HuH-7 (cell line): ENCODE results near the gene DGCR6L.
"Not testable (repeated sequence)": the region's sequence is repeated elsewhere in the genome, so short reads cannot be mapped to it uniquely, and the experiment has no call there.

Experiments
- DNase-seq: peaks from one replicate; pipeline ENCODE4 v3.0.0; 2011; ENCODE audit warnings: low spot score

Gene DGCR6L

GRCh38 chr22:20308806-20309650 lies 10.8 kb downstream of the DGCR6L start:
- DNase-seq, result not testable (repeated sequence)

DNA sequence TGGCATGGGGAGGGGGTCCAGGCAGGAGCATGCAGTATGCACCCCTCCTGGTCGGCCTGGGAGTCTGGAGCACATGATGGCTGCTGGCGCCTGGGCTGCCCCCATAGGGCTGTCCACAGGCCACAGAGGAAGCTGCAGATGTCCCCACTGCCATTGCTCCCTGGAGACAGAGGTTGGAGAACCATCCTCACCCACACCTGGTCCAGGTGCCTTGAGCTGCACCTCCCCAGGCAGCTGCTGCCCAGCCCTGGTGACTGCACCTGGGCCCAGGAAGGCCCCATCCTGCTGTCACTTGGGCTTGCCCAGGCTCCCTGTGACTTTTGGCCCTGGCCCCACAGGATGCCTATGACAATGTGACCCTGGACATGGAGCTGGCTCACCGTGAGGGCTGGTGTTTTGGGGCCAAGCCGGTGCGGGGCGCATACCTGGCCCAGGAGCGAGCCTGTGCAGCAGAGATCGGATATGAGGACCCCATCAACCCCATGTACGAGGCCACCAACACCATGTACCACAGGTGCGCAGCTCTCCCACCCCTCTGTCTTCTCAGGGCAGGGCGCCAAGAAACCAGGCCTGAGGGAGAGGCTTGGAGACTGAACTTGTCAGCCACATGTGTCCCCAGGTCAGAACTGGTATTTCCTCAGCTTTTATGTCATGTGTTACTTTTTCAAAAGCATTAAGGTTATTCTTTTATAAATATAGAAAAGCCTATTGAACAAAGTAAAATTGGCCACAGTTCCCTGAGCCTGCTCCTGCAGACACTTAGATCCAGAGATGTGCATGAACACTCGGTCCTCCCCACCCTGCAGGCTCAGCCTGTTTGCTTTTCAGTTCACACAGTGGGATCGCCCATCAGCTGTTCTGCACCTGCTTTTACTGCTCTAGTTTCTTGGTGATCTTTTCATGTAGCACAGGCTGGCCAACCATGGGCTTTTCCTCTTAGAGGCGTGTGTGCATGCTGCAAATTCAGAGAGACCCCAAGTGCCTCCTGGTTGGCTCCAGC lies 12.1 kb downstream of the DGCR6L start:
- not testable (repeated sequence) for DNase-seq

GRCh38 chr22:20306646-20307447 lies 13.0 kb downstream of the DGCR6L start:
- DNase-seq, result not testable (repeated sequence)

DNA sequence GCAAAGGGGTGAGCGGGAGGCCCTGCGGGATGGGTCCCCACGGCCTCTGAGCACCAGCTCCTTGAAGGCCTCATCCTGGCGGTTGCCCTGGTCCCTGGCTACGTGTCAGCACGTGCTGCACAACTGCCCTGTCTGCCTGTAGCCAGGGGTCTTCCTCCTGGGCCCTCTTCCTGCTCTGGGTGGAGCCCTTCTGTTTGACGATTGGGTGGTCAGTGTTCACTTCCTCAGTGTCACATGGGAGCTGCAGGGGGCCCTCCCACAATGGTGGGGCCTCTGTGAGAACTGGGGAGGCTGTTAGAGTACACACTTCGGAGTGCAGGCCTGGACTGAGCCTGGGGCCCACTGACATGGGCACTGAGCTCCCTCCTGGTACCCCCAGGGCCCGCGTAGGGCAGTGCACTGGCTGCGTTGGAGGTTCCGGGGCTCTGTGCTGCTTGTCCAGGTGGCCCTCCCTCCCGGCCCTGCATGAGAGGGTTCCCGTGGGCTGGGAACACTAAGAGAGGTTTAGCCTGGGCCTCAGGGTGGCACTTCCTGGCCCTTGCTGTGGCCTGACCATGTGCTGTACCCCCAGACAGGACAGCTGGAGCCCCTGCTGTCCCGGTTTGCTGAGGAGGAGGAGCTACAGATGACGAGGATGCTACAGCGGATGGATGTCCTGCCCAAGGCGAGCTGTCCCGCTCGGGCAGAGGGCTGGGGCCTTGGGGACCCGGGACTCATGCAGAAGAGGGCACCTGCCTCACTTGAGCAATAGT lies 13.8 kb downstream of the DGCR6L start:
- no peak for DNase-seq

DNA sequence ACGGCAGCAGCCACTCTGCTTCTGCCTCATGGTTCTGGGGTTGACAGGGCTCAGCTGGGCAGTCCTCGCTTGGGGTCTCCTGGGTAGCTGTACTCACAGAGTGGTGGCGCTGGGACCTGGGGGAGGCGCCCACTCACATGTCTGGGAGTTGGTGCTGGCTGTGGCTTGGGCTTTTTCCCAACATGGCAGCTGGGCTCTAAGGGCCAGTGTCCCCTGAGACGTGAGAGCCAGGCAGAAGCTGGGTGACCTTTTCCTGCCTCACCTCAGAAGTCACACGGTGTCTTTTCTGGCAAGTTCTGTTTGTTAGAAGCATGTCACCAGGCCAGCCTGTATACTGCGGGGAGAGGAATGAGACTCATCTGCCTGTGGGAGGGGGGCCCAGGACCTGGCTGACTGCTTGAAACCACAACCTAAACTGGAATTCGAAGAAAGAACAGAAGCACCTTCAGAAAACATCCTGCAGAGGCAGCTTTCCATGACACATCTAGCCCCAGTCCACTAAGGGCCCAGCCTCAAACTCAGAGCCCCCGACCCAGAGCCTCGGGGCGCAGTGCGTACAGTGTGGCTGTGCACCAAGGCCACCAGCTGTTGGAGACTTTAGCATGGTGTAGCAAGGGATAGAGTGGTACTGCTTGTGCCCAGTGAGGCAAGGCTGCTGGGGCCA lies 14.5 kb downstream of the DGCR6L start:
- not testable (repeated sequence) for DNase-seq

GRCh38 chr22:20304646-20305045 lies 15.2 kb downstream of the DGCR6L start:
- no peak for DNase-seq

DNA sequence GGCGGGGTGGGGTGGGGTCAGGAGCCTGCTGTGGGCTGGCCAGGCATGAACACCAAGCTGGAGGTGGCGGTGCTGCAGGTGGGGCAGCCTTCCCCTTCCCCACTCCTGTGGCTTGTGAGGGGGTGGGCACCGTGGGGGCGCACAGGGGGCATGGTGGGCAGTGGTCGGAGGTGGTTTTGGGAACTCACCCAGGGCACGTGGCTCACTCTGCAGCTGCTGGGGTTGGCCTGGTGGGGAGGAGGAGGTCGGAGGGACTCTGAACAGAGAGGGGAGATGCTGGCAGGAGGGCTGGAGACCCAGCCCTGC lies 16.7 kb downstream of the DGCR6L start:
- DNase-seq, result not testable (repeated sequence)

- no peak for DNase-seq
Measured at GRCh38 chr22:20302438-20303228, 17.2 kb downstream of the DGCR6L start.

GRCh38 chr22:20299746-20300136 lies 20.1 kb downstream of the DGCR6L start:
- no peak for DNase-seq

DNA sequence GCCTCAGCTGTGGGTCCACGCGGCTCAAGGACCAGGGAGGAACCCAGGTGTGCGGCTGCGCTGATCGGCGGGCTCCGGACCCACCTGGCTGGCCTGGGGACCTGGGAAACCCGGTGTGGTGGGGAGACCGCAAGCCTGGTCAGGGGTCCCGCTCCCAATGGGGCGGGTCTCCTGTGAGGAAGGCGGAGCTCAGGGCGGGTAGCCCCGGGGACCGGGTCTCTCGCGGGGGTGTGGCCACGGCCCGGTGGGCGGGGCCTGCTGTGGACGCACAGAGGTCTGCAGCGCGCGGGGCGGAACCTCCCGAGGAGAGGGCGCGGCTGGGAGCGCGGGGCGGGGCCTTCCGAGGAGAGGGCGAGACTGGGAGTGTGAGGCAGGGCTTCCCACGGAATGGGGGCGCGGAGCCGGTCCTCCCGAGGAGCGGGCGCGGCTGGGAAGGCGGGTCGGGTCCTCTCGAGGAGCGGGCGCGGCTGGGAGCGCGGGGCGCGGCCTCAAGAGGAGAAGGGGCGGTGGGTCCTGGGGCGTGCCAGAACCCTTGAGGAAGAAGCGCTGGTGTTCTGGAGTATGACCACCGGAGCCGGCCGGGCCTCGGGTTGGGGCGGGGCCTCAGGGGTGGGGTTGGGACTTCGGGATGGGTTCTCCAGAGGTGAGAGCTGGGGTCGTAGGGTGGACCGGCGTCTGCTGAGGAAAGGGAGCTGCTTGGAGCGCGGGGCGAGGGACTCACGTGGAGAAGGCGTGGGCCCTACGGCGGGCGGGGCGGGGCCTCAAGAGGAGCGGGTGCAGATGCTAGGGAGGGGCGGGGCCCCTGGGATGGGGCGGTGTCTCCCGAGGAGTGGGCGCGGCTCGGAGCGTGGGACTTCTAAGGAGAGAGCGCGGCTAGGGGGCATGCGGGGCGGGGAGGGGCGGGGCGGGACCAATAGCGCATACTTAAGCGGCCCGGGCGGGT lies 20.8 kb downstream of the DGCR6L start:
- DNase-seq, result peak; percentile 82

GRCh38 chr22:20298110-20298802 lies 21.6 kb downstream of the DGCR6L start:
- DNase-seq, result no peak

- DNase-seq, result no peak
Measured at GRCh38 chr22:20297414-20298109, 22.3 kb downstream of the DGCR6L start.

- no peak for DNase-seq
Measured at GRCh38 chr22:20296598-20296997, 23.3 kb downstream of the DGCR6L start.

DNA sequence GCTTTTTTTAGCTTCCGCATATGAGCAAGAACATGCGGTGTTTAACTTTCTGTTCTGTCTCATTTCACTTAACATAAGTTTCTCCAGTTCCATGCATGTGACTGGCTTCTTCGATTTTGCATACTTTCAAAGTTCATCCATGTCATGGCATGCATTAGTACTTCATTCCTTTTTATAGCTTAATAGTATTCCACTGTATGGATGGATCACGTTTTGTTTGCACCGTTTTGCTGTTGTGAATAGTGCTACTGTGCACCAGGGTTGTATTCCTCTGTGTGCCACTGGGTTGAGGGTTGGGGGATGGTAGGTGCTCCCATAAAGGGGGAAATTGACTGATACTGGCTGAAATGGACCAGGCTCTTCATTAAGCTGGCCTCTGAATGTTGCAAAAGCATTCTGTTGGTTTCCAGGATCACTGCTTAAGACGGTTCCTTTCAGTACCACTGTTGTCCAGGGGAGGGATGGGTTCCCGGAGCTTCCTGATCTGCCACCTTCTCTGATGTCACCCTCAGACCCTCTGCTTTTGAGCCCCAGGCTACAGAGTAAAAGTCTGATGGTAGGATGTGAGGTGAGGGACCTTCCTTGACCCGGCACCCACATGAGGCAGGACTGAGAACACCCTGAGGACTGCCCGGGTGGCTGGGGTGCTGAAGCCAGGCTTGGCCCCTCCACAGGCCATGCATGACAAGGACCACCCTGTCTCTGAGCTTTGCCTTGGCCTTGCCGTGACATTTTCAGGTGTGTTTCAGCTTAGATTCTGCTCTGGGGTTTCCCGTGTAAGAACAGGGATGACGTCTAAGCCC lies 24.4 kb downstream of the DGCR6L start:
- no peak for DNase-seq

GRCh38 chr22:20292673-20293232 lies 27.1 kb downstream of the DGCR6L start:
- DNase-seq, result no peak

DNA sequence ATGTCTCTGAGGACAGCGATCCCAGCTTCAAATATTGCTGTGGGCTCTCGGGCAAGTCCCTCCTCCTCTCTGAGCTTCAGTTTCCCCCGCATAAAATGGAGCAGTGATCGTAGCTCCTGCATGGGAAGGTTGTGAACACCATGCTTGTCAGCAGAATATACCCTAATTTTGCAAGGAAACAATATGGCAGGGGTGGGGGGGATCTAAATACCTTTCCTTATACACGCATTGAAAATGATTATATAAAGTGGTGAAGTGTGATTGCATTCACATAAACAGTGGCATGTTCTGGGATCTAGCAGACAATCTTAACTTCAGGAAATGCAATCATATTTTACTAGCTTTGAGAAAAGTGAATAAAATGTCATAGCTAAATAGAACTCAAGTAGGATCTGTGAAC lies 27.8 kb downstream of the DGCR6L start:
- DNase-seq, result no peak
